Stimulated activated CD4-positive, alpha-beta T cell treated with anti-CD3 and anti-CD28 coated beads, Interleukin-1b, Interleukin-23, amount 100 ng/mL, for 24 hours (primary cell): ENCODE data around the gene MMP24OS.
"Not testable (repeated sequence)": the region's sequence is repeated elsewhere in the genome, so short reads cannot be mapped to it uniquely, and the experiment has no call there.

ENCODE experiments used
- DNase-seq, 4 experiments: peaks; one replicate each; pipeline ENCODE4 v3.0.0-alpha.2; 2020; ENCODE audit warnings: low read depth in 4 of 4, low spot score in 1 of 4

Gene MMP24OS

DNA sequence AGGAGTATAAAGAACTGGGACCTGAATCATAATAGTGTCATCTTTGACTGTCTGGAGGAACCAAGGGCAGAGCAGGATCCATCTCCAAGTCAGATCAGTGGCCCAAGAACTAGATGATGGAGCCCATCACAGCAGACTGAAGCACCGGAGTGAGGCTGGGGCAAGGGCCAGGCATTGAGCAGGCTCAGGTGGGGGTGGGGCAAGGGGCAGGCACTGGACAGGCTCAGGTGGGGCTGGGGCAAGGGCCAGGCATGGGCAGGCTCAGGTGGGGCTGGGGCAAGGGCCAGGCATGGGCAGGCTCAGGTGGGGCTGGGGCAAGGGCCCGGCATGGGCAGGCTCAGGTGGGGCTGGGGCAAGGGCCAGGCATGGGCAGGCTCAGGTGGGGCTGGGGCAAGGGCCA, 25.3 kb downstream of the MMP24OS start:
- not testable (repeated sequence) for DNase-seq

DNA sequence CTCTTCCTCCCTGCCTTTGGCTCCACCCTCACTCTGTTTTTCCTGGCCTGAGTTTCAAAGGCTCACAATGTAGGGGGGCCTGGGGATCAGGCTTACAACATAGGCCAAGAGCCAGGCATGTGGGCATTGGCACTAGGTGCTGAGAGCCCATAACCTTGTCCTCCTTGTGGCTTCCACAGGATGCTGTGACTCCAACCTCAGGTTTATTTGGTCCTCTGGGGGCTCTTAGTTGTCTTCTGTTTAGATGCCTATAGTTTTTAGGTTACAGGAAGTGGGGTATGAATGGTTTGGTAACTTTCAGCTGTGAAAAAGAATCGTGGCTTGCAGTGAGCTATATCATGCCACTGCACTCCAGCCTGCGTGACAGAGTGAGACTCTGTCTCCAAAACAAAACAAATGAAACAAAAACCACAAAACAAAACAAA, 25.9 kb downstream of the MMP24OS start:
- no peak for DNase-seq

- no peak for DNase-seq
Measured at GRCh38 chr20:35251613-35251940, 26.3 kb downstream of the MMP24OS start.

DNA sequence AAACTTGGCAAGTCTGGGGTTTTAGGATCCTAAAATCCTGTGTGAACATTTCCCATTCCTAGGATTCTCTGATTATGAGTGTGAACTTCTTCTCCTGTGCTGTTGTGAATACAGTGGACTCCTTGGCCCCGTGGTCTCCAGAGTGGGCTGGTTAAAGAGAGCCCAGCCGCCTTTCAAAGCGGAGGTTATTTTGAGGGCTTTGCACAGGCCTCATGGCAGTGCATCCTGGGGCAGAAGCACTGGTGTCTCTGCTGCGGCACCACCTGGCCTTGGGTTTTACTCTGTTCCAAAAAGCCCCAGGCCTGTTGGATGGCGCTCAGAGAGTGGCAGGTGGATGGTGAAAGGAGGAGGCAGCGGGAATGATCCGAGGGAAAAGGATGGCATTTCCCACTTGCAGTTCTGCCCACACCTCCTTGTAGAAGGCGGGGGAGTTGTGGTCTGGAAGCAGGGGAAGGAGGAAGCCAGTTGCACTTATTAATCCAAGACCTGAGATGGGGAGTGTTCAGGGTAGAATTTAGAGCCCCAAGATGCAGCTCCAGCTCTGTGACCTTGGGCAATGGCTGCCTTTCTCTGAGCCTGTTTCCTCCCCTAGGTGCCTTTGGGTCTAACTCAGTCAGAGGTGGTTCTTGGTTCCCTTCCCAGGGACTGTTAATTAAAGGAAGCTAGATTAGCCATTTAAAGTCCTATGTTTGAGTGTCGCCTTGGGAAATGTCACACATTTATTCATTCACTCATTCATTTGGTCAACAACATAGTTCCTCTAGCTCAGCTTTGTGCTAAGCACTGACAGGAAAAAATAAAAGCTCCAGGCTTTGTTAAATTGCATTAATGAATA, 29.1 kb downstream of the MMP24OS start:
- no peak for DNase-seq

GRCh38 chr20:35246723-35247122, 31.2 kb downstream of the MMP24OS start:
- DNase-seq = no peak

DNA sequence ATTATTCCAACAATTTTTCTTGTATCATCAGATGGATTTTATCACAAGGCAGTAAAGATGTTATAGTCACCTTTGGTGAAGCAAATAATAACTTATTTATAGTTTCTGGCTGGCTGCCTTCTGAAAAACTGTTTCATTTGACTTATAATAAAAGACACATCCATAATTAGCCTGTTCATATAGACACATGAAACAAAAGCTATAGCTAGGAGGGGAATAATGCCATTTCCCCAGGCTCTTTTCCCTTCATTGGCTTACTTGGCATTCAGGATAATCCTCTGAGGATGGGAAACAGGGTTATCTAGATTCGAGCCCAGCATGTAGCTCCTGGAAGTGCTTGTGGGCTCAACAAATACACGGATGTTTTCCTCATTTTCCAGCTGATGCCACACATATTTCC, 33.9 kb downstream of the MMP24OS start:
- no peak for DNase-seq

DNA sequence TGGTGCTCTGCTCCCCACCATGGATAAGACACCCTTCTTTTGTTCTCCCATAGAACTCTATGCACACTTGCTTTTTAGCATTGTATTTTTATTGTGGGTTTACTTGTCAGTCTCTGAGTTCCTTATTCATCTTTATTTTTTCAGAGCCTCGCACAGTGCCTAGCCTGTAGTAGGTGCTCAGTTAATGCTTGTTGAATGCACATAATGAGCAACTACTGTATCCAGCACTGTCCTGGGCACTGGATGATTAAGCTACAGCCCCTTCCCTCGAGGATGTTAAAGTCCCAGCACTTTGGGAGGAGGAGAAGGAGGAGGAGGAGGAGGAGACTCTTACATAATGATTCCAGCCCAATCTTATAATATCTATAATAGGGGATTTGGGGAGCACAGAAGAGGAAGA, 34.6 kb downstream of the MMP24OS start:
- DNase-seq = no peak

DNA sequence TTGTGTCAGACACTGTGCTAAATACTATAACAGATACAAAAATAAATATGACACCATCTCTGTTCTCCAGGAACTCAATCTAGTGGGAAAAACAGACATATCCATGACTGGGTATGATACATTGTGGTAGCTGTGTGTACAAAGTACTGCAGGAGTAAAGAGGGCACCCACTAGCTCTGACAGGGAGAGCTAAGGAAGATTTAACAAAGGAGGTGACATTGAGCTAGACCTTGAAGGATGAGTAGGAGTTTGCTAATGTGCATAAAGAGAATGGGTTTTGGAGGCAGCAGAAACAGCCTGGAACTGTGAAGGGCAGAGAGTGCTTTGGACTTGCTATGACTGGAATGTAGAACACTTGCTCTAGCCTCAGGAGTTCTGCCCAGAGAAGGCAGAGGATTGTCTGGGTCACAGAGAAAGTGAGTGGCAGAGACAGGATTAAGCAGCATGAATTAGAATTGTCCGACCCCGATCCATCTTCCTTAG, 37.1 kb downstream of the MMP24OS start:
- no peak for DNase-seq

GRCh38 chr20:35240083-35240810, 37.7 kb downstream of the MMP24OS start:
- DNase-seq = no peak

GRCh38 chr20:35238735-35239134, 39.2 kb downstream of the MMP24OS start:
- no peak for DNase-seq

DNA sequence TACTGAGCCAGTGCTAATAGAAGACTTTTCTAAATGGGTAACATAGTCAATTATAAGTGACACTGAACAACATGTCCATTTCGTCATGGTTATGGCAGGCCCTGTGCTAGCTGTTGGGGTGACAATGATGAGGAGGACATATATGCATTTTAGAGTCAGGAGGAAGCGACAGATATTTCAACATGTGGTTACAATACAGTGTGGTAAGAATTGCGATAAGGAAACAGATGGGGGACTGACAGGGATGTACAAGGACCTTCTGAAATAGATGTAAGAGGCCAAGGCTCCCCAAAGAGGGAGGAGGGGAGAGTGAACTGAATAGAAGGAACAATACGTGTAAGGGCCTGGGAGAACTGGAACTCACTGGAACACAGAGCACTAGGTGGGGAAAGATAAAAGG, 39.8 kb downstream of the MMP24OS start:
- DNase-seq = no peak

DNA sequence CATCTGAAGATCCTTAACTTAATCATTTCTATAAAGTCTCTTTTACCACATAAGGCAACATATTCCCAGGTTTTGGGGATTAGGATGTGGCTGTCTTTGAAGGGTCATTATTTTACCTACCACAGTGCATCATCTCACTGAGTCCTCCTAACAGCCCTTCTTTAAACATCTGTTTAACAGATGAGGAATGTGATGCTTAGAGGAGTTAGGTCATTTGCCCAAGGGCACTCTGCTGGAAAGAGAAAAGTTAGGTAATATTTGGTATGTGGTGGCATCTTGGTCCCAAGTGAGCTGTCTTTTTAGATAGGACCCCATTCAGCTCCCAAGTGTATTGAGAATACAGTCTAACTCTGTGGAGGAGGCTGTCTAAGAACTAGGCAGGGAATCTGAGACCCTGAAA, 40.4 kb downstream of the MMP24OS start:
- DNase-seq = no peak

DNA sequence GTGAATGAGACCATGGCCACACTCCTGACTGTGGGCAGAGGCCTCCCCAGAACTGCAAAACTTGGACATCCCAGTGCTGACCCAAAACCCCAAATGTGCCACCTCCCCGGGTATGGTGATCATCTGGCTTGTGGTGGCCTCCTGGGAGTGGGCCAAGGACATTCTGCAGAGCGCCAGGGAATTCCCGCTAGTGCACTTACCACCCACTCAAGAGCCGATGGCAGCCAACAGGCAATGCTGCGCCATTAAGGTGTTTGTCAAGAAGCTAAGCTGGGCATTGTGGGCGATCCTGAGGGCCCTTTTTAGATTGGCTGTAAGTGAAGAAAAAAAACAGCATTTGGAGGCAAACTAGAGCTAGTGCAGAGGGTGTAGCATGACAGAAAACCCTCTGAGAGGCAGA, 42.0 kb downstream of the MMP24OS start:
- no peak for DNase-seq

DNA sequence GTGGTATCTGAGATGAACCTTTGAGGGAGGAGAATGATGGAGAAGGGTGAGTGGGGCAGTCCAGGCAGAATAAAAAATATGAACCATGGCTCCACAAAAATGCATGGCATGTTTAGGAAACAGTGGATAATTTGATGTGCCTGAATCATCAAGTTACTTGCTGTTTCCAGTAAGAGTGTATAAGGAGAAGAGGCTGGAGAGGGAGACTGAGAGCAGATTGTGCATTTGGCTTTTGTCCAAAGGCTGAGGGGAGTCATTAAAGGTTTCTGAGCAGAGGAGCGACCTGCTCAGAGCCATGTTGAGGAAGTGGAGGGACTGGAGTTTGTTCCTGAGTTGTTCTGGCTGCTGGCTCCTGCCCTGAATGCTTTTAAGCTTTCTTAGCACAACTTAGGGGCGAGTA, 45.3 kb downstream of the MMP24OS start:
- no peak for DNase-seq

DNA sequence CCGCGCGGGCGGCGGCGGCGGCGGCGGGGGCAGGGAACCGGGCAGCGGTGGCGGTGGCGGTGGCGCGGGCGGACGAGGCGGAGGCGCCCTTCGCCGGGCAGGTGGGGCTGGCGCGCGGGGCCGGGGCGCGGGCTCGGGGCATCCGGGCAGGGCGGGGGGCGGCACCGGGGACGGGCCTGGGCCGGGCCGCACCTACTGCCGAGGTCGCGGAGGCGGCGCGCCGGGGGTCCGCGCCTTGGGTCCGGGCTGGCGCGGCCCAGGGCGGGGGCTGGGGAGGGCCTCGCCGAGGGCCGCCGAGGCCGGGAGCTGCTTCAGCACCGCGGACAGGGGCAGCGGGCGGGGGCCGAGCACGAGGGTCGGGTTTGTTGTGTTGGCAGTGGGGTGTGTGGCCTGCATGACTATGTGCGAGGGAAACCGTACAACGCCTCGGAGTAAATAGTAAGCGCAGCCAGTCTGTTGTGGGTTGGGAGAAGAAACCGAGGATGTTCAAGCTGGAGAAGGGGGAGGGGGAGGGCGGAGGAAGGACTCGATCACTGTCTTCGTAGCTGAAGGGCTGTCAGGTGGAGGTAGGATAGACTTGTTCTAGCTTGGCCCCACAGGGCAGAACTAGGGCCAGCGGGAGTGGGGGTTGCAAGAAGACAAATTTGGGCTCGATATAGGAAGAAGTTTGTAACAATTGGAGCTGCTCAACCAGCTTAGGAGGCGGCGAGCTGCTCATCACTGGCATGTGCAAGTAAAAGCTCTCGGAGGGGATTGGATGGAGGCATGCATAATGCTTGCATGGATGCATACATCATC, 50.8 kb downstream of the MMP24OS start:
- peak; percentile 3 to 30 (median 16) for DNase-seq
